ENCODE results near the gene BLTP3A. TPM values are rescaled to one million over a fixed set of nuclear protein-coding genes. Genes with fewer than 3 reads are reported as not detected.
"Not testable (repeated sequence)": the region's sequence is repeated elsewhere in the genome, so short reads cannot be mapped to it uniquely, and the experiment has no call there.

Gene BLTP3A, protein sequence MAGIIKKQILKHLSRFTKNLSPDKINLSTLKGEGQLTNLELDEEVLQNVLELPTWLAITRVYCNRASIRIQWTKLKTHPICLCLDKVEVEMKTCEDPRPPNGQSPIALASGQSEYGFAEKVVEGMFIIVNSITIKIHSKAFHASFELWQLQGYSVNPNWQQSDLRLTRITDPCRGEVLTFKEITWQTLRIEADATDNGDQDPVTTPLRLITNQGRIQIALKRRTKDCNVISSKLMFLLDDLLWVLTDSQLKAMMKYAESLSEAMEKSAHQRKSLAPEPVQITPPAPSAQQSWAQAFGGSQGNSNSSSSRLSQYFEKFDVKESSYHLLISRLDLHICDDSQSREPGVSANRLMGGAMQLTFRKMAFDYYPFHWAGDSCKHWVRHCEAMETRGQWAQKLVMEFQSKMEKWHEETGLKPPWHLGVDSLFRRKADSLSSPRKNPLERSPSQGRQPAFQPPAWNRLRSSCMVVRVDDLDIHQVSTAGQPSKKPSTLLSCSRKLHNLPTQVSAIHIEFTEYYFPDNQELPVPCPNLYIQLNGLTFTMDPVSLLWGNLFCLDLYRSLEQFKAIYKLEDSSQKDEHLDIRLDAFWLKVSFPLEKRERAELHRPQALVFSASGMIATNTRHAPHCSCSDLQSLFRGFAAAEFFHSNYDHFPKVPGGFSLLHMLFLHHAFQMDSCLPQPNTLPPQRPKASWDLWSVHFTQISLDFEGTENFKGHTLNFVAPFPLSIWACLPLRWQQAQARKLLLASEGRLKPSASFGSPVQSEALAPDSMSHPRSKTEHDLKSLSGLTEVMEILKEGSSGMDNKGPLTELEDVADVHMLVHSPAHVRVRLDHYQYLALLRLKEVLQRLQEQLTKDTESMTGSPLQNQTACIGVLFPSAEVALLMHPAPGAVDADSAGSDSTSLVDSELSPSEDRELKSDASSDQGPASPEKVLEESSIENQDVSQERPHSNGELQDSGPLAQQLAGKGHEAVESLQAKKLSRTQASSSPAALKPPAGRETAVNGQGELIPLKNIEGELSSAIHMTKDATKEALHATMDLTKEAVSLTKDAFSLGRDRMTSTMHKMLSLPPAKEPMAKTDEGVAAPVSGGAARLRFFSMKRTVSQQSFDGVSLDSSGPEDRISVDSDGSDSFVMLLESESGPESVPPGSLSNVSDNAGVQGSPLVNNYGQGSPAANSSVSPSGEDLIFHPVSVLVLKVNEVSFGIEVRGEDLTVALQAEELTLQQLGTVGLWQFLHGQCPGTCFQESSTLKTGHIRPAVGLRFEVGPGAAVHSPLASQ (N-terminal part only)
- total RNA-seq = 10 to 100 TPM; 16.5 to 34.7 (median 20.8) TPM
- 1 to 10 TPM; 4.2 to 9.6 (median 4.5) TPM for polyA plus RNA-seq
- long read RNA-seq, donor 1, partial matches to known transcripts = 7 of 9 reads
- long read RNA-seq, donor 1, other reads (novel, unspliced or antisense) = 2 of 9 reads
- long read RNA-seq, donor 2, full-length matches to known transcripts = 4 of 27 reads
- long read RNA-seq, donor 2, partial matches to known transcripts = 15 of 27 reads
- long read RNA-seq, donor 2, other reads (novel, unspliced or antisense) = 8 of 27 reads

DNA sequence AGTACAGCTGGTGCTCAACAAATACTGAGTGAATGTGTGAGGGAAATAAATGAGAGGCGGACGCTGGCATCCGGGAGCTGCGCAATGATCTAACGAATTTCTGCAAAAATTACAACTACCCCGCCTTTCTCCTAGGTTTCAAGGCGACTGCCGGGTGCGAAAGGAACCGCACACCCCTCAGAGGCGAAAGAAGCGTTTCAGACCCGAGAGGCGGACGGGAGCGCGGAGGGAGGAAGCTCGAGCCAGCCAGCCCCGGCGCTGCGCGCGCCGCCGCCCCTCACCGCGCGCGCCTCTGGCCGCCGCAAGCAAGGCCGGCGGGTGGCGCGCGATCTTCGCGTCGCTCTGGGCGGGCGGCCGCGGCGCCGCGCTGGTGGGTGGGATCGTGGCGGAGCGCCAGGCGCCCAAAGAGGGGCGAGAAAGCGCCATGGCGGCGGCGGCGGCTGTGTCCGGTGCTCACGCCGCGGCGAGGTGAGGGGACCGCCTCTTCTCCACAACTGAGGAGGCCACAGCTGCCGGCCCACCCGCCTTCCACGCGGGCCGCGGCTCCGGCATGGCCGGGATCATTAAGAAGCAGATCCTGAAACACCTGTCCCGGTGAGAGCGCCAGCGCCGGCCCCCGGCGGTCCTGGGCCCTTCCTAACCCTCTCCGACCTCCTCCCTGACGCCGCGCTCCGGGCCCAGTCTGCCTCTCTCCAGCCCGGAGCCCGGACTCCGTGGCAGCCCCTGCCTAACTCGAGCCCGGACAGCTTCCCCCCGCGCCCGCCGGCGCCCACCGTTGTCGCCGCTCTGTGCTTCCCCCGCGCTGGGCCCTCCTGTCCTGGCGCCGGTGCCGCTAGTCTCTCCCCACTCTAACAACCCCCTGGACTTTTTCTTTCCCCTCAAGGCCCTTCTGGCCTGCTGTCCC, at the start of gene BLTP3A:
Gene BLTP3A, plus strand, starts transcription at position 383 of the 904 bp plus-strand sequence. Its CDS starts 168 bp downstream, at position 551.
- H3K4me1 ChIP-seq = peaks cover 8% of the 10 kb centered on the region
- intact Hi-C loops (cut with DNase I) = loop anchor here in 1 of 2 donors (2.0 to 10.0 kb wide), 3 partner anchors 70 to 463 kb away; partner anchors contain the start of genes ANKS1A, TAF11 and ZNF76

DNA sequence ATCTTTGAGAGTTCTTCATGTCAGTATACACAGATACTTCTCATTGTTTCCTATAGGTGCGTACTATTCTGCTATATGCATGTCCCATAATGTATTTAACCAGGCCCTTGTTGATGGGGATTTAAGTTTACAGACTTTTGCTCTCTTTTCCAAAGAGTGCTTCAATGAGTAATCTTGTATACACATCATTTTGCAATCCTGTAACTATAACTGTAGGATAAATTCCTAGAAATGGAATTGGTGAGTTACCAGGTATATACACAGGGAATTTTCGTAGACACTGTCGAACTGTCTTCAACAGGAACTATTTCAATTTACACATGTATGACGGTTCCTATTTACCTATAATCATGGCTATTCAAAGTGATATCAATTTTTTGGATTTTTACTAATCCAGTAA, 49.8 kb upstream of the BLTP3A start:
- WGBS, 3 donors = 91 to 94% (median 93%) methylated on average over 4 of the region's 4 CpGs
- TF ChIP-seq, protein P1, sequence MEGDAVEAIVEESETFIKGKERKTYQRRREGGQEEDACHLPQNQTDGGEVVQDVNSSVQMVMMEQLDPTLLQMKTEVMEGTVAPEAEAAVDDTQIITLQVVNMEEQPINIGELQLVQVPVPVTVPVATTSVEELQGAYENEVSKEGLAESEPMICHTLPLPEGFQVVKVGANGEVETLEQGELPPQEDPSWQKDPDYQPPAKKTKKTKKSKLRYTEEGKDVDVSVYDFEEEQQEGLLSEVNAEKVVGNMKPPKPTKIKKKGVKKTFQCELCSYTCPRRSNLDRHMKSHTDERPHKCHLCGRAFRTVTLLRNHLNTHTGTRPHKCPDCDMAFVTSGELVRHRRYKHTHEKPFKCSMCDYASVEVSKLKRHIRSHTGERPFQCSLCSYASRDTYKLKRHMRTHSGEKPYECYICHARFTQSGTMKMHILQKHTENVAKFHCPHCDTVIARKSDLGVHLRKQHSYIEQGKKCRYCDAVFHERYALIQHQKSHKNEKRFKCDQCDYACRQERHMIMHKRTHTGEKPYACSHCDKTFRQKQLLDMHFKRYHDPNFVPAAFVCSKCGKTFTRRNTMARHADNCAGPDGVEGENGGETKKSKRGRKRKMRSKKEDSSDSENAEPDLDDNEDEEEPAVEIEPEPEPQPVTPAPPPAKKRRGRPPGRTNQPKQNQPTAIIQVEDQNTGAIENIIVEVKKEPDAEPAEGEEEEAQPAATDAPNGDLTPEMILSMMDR (IDR thresholded peaks at IDR 0.05) = no peak
- H3K4me1 ChIP-seq = no peaks in the 10 kb centered on the region
- intact Hi-C loops (cut with DNase I) = no loop called here
- no peak overlapping the region for H3K27ac ChIP-seq
- DNase-seq = no peak
- no peaks in the 10 kb centered on the region for H3K9me3 ChIP-seq
- no peaks in the 10 kb centered on the region for H3K27me3 ChIP-seq (ENCODE audit: insufficient read depth in 3 of 3, low read length in 2 of 3)
- H3K36me3 ChIP-seq (ENCODE audit: insufficient read depth in 1 of 2, low read depth in 1 of 2) = no peaks in the 10 kb centered on the region
- ATAC-seq = no peak
- no peak overlapping the region for H3K4me3 ChIP-seq

More for the DNA sequence above, at the start of gene BLTP3A:
- Histone ChIP-seq H3K4me3 (peak within 1 kb of the TSS; percentile 100), H3K27me3 (ENCODE audit: insufficient read depth in 3 of 3, low read length in 2 of 3) (no peaks in the 10 kb centered on the region), H3K27ac (peak within 1 kb of the TSS; percentile 99), H3K36me3 (ENCODE audit: insufficient read depth in 1 of 2, low read depth in 1 of 2) (peaks cover 0 to 4% of the 10 kb centered on the region in 2 donors), H3K9me3 (peaks cover 3% of the 10 kb centered on the region)
- DNase-seq (peak; percentile 81 to 88), ATAC-seq (peak; percentile 94 to 96 (median 95))
- WGBS, 3 donors = 0 to 1% (median 0%) methylated on average over 55 to 99 of the region's 99 CpGs
- TF ChIP-seq, protein P1 (IDR thresholded peaks at IDR 0.05) = no peak

DNA sequence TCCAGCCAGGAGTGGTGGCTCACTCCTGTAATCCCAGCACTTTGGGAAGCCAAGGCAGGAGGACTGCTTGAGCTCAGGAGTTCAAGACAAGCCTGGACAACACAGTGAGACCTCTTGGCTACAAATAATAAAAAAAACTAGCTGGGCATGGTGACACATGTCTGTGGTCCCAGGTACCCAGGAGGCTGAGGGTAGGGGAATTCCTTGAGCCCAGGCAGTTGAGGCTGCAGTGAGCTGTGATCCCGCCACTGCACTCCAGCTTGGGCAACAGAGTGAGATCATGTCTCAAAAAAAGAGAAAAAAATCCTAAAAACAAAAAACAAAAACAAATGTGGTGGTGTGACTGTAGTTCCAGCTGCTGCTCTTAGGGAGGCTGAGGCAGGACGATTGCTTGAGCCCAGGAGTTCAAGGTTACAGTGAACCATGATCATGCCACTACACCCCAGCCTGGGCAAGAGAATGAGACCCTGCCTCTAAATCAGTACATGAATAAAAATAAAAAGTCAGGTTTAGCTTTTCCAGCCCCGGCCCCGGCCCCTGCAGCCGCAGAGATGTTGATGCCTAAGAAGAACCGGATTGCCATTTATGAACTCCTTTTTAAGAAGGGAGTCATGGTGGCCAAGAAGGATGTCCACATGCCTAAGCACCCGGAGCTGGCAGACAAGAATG, 48.1 kb upstream of the BLTP3A start:
- ATAC-seq = no peak
- H3K9me3 ChIP-seq = no peaks in the 10 kb centered on the region
- H3K27me3 ChIP-seq (ENCODE audit: insufficient read depth in 3 of 3, low read length in 2 of 3) = no peaks in the 10 kb centered on the region
- no peak for DNase-seq
- H3K4me1 ChIP-seq = no peaks in the 10 kb centered on the region
- H3K4me3 ChIP-seq = no peak overlapping the region
- intact Hi-C loops (cut with DNase I) = no loop called here
- WGBS, 3 donors = 80 to 84% (median 82%) methylated on average over 7 of the region's 7 CpGs
- no peaks in the 10 kb centered on the region for H3K36me3 ChIP-seq (ENCODE audit: insufficient read depth in 1 of 2, low read depth in 1 of 2)
- no peak overlapping the region for H3K27ac ChIP-seq
- TF ChIP-seq, protein P1 (IDR thresholded peaks at IDR 0.05) = no peak

DNA sequence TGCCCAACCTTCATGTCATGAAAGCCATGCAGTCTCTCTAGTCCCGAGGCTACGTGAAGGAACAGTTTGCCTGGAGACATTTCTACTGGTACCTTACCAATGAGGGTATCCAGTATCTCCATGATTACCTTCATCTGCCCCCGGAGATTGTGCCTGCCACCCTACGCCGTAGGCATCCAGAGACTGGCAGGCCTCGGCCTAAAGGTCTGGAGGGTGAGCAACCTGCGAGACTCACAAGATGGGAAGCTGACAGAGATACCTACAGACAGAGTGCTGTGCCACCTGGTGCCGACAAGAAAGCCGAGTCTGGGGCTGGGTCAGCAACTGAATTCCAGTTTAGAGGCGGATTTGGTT, 47.6 kb upstream of the BLTP3A start:
- ATAC-seq; H3K36me3 ChIP-seq (ENCODE audit: insufficient read depth in 1 of 2, low read depth in 1 of 2); H3K27me3 ChIP-seq (ENCODE audit: insufficient read depth in 3 of 3, low read length in 2 of 3); H3K4me3 ChIP-seq; H3K27ac ChIP-seq; H3K4me1 ChIP-seq; intact Hi-C loops (cut with DNase I); H3K9me3 ChIP-seq; DNase-seq: not testable (repeated sequence)
- WGBS, 3 donors = 91 to 92% (median 92%) methylated on average over 10 of the region's 10 CpGs

Data from psoas muscle (tissue), 8 donors.